Panc1 (cell line): ENCODE results near the gene SLC37A1. TPM values are rescaled to one million over a fixed set of nuclear protein-coding genes. Genes with fewer than 3 reads are reported as not detected.
"Not testable (repeated sequence)": the region's sequence is repeated elsewhere in the genome, so short reads cannot be mapped to it uniquely, and the experiment has no call there.

Source experiments
- ATAC-seq: fragments of 200-7000 bp; cut with Tn5 transposase; 2 replicates; pipeline ENCODE4 v1.9.1; 2020; ENCODE audit warnings: mild to moderate bottlenecking, moderate library complexity
- BruUV-seq: library from RNA; stranded (reverse); fragments of 400-500 nt; replicated peaks from 2 replicates; lab custom pipeline; 2021; lab: Mats Ljungman, UMichigan
- CTCF ChIA-PET: fragments of 300-600 bp; sonication (Branson Sonifier 250); formaldehyde crosslinking; loops from one replicate; lab custom pipeline; 2022; ENCODE audit warnings: antibody characterized with exemption; lab: Charles Lee
- POLR2A ChIA-PET: fragments of 300-600 bp; sonication (Branson Sonifier 250); formaldehyde crosslinking; loops from one replicate; lab custom pipeline; 2022; ENCODE audit warnings: antibody characterized with exemption; lab: Charles Lee
- DNase-seq: peaks from one replicate; pipeline ENCODE4 v3.0.0-alpha.2; 2010; ENCODE audit warnings: low read depth, low spot score
- H3K27ac ChIP-seq: 2 replicates; pipeline ENCODE4 v1.5.1; 2011; ENCODE audit warnings: mild to moderate bottlenecking, low read length, inconsistent platforms
- H3K27me3 ChIP-seq: fragments of 200-500 bp; sonication (Bioruptor generic); 2 replicates; pipeline ENCODE4 v1.6.0; 2014; ENCODE audit warnings: low read length, inconsistent platforms; ENCODE audit not compliant: control insufficient read depth, insufficient read depth
- H3K36me3 ChIP-seq: fragments of 200-500 bp; sonication (Bioruptor generic); 2 replicates; pipeline ENCODE4 v1.5.1; 2014; ENCODE audit warnings: inconsistent platforms, mild to moderate bottlenecking, low read length, moderate library complexity; ENCODE audit not compliant: control insufficient read depth, insufficient read depth
- H3K4me1 ChIP-seq: 2 replicates; pipeline ENCODE4 v1.5.1; 2011; ENCODE audit warnings: inconsistent platforms, mild to moderate bottlenecking, low read length, moderate library complexity; ENCODE audit not compliant: control insufficient read depth, insufficient read depth
- H3K4me3 ChIP-seq, 2 experiments: 2 replicates each; pipeline ENCODE4 v1.5.1; 2011 to 2012; ENCODE audit warnings: low read depth in 2 of 2, low read length in 2 of 2, mild to moderate bottlenecking in 2 of 2, inconsistent platforms in 1 of 2, moderate library complexity in 1 of 2
- H3K9me3 ChIP-seq: fragments of 200-500 bp; sonication (Bioruptor generic); 2 replicates; pipeline ENCODE4 v1.5.1; 2014; ENCODE audit warnings: low read depth, mild to moderate bottlenecking, inconsistent platforms, low read length, moderate library complexity; ENCODE audit not compliant: control insufficient read depth, insufficient read depth
- POLR2AphosphoS5 ChIP-seq: IDR thresholded peaks from 2 replicates; pipeline ENCODE4 v1.6.1; 2012; ENCODE audit warnings: mild to moderate bottlenecking, low read depth, low read length, moderate library complexity
- SIN3A ChIP-seq: IDR thresholded peaks from 2 replicates; pipeline ENCODE4 v1.6.1; 2012; ENCODE audit warnings: low read depth, mild to moderate bottlenecking, low read length, moderate library complexity, borderline replicate concordance; ENCODE audit not compliant: insufficient read depth
- TCF7L2 ChIP-seq: IDR thresholded peaks from 2 replicates; pipeline ENCODE4 v1.6.1; 2011; ENCODE audit warnings: mild to moderate bottlenecking, low read depth, low read length, inconsistent platforms
- in situ Hi-C: cut with HindIII; loops from 2 replicates; pipeline ENCODE4 v1.10.0; 2016; ENCODE audit warnings: low sequenced_read_pairs, low pct_unique_long_range_greater_than_20kb
- intact Hi-C: fragments of 100-400 bp; cut with micrococcal nuclease; formaldehyde crosslinking; loops from one replicate; pipeline ENCODE4 v1.10.0; 2022; ENCODE audit not compliant: unreplicated experiment
- total RNA-seq: library from RNA; stranded (reverse); gene quantifications from one replicate; pipeline ENCODE4 v1.2.1, GENCODE V29; 2021; ENCODE audit not compliant: unreplicated experiment
- TF ChIP-seq, protein P1 (sequence below), 2 experiments: IDR thresholded peaks; 2 replicates each; pipeline ENCODE4 v1.6.1; 2011 to 2012; ENCODE audit warnings: low read depth in 2 of 2, control low read depth in 1 of 2, low read length in 1 of 2, mild to moderate bottlenecking in 1 of 2, moderate library complexity in 1 of 2; ENCODE audit not compliant: insufficient read depth in 1 of 2
- TF ChIP-seq, protein P2 (sequence below): fragments of 450-650 bp; IDR thresholded peaks from 2 replicates; pipeline ENCODE4 v1.5.1; 2017; ENCODE audit warnings: mild to moderate bottlenecking

The SLC37A1 gene
- total RNA-seq, 1 experiment from 2014 or later = 7.7 TPM

DNA sequence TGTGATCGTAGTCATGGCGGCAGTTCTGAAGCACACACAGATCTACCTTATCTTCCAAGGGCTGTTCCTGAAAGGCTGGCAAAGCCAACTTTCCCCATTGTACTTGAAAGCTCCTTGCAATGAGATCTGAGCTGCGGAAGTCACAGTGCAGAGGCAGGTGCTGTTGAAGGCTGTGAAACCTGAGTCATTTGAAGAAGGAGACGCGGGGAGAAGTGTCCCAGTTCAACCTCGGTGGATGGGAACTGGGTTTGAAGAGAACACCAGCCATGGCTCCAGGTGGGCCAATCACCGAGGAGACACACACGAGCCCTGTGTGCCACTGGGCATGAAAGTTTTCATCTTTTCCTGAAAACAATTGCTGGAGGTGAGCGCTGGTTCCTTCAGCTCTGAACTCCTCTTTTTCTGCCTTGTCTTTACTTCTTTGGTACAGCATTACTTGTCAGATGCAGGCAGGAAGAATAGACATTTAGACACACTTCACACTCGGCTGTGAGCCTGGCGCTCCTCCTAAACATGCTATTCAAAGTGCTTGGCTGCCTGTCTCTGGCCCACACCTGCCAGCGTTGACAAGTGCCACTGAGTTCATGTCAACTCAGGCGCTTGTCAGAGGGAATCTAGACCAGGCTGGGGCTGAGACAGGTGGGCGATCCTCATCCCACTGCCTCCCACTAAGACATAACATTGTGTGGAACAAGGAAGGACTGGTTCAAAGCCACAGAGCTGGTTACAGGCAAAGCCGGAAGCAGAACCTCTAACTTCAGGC is 114.1 kb downstream of the SLC37A1 start:
- in situ Hi-C loops = no loop called here
- CTCF ChIA-PET = no interaction called here

DNA sequence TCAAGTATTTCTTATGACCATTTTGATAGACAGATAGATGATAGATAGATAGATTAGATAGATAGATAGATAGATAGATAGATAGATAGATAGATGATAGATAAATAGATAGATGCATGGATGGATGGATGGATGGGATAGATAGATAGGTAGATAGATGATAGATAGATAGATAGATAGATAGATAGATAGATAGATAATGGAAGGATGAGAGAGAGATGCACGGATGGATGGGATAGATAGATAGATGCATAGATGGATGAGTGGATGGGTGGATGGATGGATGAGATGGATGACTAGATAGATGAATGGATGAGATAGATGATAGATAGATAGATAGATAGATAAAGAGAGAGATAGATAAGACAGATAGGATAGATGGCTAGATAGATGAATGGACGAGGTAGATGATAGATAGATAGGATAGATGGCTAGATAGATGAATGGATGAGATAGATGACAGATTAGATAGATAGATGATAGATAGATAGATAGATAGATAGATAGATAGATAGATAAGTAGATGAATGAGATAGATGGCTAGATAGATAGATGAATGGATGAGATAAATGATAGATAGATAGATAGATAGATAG is 114.9 kb downstream of the SLC37A1 start:
- H3K36me3 ChIP-seq, H3K4me1 ChIP-seq, H3K4me3 ChIP-seq, CTCF ChIA-PET, H3K27me3 ChIP-seq, ATAC-seq, H3K9me3 ChIP-seq, BruUV-seq, H3K27ac ChIP-seq, in situ Hi-C loops, intact Hi-C loops, POLR2A ChIA-PET, DNase-seq: not testable (repeated sequence)

More for the DNA sequence above, 114.1 kb downstream of the SLC37A1 start:
- POLR2A ChIA-PET = no interaction called here
- ATAC-seq = no peak
- H3K9me3 ChIP-seq = no peaks in the 10 kb centered on the region
- no peak overlapping the region for H3K4me3 ChIP-seq
- H3K36me3 ChIP-seq = no peaks in the 10 kb centered on the region
- TF ChIP-seq SIN3A (no peak), POLR2AphosphoS5 (no peak), TCF7L2 (no peak)
- TF ChIP-seq, protein P1, sequence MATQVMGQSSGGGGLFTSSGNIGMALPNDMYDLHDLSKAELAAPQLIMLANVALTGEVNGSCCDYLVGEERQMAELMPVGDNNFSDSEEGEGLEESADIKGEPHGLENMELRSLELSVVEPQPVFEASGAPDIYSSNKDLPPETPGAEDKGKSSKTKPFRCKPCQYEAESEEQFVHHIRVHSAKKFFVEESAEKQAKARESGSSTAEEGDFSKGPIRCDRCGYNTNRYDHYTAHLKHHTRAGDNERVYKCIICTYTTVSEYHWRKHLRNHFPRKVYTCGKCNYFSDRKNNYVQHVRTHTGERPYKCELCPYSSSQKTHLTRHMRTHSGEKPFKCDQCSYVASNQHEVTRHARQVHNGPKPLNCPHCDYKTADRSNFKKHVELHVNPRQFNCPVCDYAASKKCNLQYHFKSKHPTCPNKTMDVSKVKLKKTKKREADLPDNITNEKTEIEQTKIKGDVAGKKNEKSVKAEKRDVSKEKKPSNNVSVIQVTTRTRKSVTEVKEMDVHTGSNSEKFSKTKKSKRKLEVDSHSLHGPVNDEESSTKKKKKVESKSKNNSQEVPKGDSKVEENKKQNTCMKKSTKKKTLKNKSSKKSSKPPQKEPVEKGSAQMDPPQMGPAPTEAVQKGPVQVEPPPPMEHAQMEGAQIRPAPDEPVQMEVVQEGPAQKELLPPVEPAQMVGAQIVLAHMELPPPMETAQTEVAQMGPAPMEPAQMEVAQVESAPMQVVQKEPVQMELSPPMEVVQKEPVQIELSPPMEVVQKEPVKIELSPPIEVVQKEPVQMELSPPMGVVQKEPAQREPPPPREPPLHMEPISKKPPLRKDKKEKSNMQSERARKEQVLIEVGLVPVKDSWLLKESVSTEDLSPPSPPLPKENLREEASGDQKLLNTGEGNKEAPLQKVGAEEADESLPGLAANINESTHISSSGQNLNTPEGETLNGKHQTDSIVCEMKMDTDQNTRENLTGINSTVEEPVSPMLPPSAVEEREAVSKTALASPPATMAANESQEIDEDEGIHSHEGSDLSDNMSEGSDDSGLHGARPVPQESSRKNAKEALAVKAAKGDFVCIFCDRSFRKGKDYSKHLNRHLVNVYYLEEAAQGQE (IDR thresholded peaks at IDR 0.05; ENCODE audit: insufficient read depth in 1 of 2, low read depth in 2 of 2, low read length in 1 of 2) = no peak
- TF ChIP-seq, protein P2, sequence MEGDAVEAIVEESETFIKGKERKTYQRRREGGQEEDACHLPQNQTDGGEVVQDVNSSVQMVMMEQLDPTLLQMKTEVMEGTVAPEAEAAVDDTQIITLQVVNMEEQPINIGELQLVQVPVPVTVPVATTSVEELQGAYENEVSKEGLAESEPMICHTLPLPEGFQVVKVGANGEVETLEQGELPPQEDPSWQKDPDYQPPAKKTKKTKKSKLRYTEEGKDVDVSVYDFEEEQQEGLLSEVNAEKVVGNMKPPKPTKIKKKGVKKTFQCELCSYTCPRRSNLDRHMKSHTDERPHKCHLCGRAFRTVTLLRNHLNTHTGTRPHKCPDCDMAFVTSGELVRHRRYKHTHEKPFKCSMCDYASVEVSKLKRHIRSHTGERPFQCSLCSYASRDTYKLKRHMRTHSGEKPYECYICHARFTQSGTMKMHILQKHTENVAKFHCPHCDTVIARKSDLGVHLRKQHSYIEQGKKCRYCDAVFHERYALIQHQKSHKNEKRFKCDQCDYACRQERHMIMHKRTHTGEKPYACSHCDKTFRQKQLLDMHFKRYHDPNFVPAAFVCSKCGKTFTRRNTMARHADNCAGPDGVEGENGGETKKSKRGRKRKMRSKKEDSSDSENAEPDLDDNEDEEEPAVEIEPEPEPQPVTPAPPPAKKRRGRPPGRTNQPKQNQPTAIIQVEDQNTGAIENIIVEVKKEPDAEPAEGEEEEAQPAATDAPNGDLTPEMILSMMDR = no peak
- H3K27me3 ChIP-seq = no peaks in the 10 kb centered on the region
- BruUV-seq = no TSS peak
- no peaks in the 10 kb centered on the region for H3K4me1 ChIP-seq
- H3K27ac ChIP-seq = no peak overlapping the region
- DNase-seq = no peak
- intact Hi-C loops = no loop called here
